GM23248 (cell line): ENCODE measurements around the gene PPIP5K2.

Experiments
- EZH2 ChIP-seq: fragments of 200-600 bp; sonication (generic); IDR thresholded peaks from 2 replicates; pipeline ENCODE4 v1.6.1; 2018; ENCODE audit warnings: antibody characterized with exemption, mild to moderate bottlenecking; ENCODE audit not compliant: insufficient read depth, poor library complexity, severe bottlenecking
- EZH2phosphoT487 ChIP-seq: fragments of 200-600 bp; sonication (generic); IDR thresholded peaks from 2 replicates; pipeline ENCODE4 v1.6.1; 2018; ENCODE audit warnings: antibody characterized with exemption, moderate library complexity, mild to moderate bottlenecking, low read depth; ENCODE audit not compliant: insufficient read depth

- no peak for TF ChIP-seq EZH2
- TF ChIP-seq EZH2phosphoT487 = no peak
Observed at GRCh38 chr5:103207653-103208052, 87.6 kb downstream of the PPIP5K2 start.
